Activated CD4-positive, alpha-beta T cell treated with anti-CD3 and anti-CD28 coated beads, Interleukin-2, amount 50 U/mL, for 24 hours (primary cell): Measurements from ENCODE around the gene STXBP6.

Experiments
- DNase-seq, 2 donors: peaks; one replicate each; pipeline ENCODE4 v3.0.0-alpha.2; 2020; ENCODE audit warnings: low read depth in 1 of 2, low spot score in 1 of 2

The STXBP6 gene

GRCh38 chr14:24889843-24890242 is 160.1 kb downstream of the STXBP6 start:
- DNase-seq: no peak

GRCh38 chr14:24888532-24888931 is 161.4 kb downstream of the STXBP6 start:
- no peak for DNase-seq

GRCh38 chr14:24887623-24888304 is 162.2 kb downstream of the STXBP6 start:
- DNase-seq: no peak

GRCh38 chr14:24885410-24885913 is 164.5 kb downstream of the STXBP6 start:
- DNase-seq: no peak

- DNase-seq: no peak
Observed at GRCh38 chr14:24883576-24883975, 166.4 kb downstream of the STXBP6 start.

- no peak for DNase-seq
Observed at GRCh38 chr14:24881116-24881893, 168.6 kb downstream of the STXBP6 start.

GRCh38 chr14:24880689-24881088 is 169.3 kb downstream of the STXBP6 start:
- DNase-seq: no peak

- DNase-seq: no peak
Observed at GRCh38 chr14:24879661-24880386, 170.1 kb downstream of the STXBP6 start.

- no peak for DNase-seq
Observed at GRCh38 chr14:24876996-24877395, 173.0 kb downstream of the STXBP6 start.

- no peak for DNase-seq
Observed at GRCh38 chr14:24875991-24876878, 173.7 kb downstream of the STXBP6 start.

GRCh38 chr14:24875203-24875838 is 174.6 kb downstream of the STXBP6 start:
- no peak for DNase-seq

- DNase-seq: no peak
Observed at GRCh38 chr14:24874514-24875202, 175.3 kb downstream of the STXBP6 start.

GRCh38 chr14:24873551-24873950 is 176.4 kb downstream of the STXBP6 start:
- DNase-seq: no peak

GRCh38 chr14:24870949-24871701 is 178.8 kb downstream of the STXBP6 start:
- no peak for DNase-seq

- DNase-seq: no peak
Observed at GRCh38 chr14:24868389-24868788, 181.6 kb downstream of the STXBP6 start.

GRCh38 chr14:24866067-24866639 is 183.8 kb downstream of the STXBP6 start:
- no peak for DNase-seq

GRCh38 chr14:24863968-24864684 is 185.8 kb downstream of the STXBP6 start:
- DNase-seq: no peak

GRCh38 chr14:24861083-24861630 is 188.8 kb downstream of the STXBP6 start:
- DNase-seq: no peak
